Erythroblast (primary cell): ENCODE measurements around the gene ZNF662.

Experiments
- GATA1 ChIP-seq: IDR thresholded peaks from 2 replicates; pipeline ENCODE4 v1.6.1; 2011; ENCODE audit warnings: low read depth, mild to moderate bottlenecking, control low read depth, low read length, moderate library complexity
- POLR2A ChIP-seq: IDR thresholded peaks from 2 replicates; pipeline ENCODE4 v1.6.1; 2011; ENCODE audit warnings: mild to moderate bottlenecking, low read length

DNA sequence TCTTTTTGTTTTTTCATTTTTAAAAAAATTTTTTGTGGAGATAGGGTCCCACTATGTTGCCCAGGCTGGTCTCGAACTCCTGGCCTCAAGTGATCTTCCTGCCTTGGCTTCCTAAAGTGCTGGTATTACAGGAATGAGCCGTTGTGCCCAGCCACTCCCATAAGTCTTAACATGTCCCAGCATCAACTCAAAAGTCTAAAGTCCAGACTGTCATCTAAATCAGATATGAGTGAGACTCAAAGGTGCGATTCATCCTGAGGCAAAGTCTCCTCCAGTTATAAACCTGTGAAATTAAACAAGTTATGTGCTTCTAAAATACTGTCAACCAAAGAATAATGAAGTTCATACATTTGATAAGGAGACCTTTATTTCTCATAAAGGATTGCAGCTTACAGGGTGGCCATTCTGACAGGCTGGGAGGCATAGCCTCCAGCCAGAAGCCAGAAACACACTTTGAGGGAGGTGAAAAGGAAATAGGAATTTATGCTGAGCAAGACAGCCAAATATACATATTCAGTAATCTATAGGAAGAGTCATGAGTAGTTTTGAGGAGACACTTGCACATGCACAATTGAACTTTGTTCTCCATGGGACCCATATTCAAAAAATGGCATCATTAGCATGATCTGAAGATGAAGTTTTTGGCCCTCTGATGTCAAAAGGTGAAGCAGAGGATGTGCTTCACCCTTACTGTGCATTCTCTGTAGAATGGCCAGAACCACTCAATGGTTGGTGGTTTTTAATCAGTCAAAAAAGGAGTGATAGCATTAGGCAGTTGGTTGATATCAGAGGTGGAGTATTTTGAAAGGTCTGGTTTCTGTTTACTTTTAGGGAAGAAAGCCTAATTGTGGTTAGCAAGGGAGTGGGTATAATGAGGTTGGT, 11.0 kb upstream of the ZNF662 start:
- TF ChIP-seq POLR2A (no peak), GATA1 (no peak)
